KOPT-K1 (cell line): Measurements from ENCODE around the gene C1QTNF9B.
"Not testable (repeated sequence)": the region's sequence is repeated elsewhere in the genome, so short reads cannot be mapped to it uniquely, and the experiment has no call there.

Experiments
- H3K27ac ChIP-seq: fragments of 200-600 bp; sonication (generic); 2 replicates; pipeline ENCODE4 v1.5.1; 2016; ENCODE audit warnings: antibody characterized with exemption, mild to moderate bottlenecking, low read depth, low read length; ENCODE audit not compliant: poor library complexity, severe bottlenecking
- H3K36me3 ChIP-seq: fragments of 200-600 bp; sonication (generic); 2 replicates; pipeline ENCODE4 v1.5.1; 2017; ENCODE audit warnings: antibody characterized with exemption, mild to moderate bottlenecking, low read length, moderate library complexity; ENCODE audit not compliant: insufficient read depth
- H3K9me3 ChIP-seq: fragments of 200-600 bp; sonication (generic); 2 replicates; pipeline ENCODE4 v1.5.1; 2017; ENCODE audit warnings: antibody characterized with exemption, low read length, mild to moderate bottlenecking; ENCODE audit not compliant: insufficient read depth, poor library complexity, severe bottlenecking

C1QTNF9B gene

DNA sequence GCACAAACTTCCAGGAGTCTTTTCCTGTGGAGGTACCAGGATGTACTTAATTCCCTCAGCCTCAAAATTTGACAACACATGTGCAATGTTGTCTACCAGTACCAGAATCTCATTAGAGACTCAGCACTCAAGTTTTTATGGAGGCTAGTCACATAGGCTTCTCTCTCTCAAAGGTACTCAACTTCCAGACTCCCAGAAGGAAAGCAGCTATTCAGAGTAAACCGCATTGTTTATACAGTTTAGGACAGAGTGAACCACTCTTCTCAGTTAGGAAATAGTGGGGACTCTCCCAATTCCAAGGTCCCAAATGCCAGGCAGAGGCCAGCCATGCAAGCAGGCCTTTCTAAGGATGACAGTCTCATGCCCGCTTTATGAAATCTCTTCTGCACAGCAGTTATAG lies 8.5 kb upstream of the C1QTNF9B start:
- Histone ChIP-seq H3K9me3 (no peaks in the 10 kb centered on the region), H3K27ac (no peak overlapping the region), H3K36me3 (no peaks in the 10 kb centered on the region)

- Histone ChIP-seq H3K9me3 (no peaks in the 10 kb centered on the region), H3K36me3 (no peaks in the 10 kb centered on the region), H3K27ac (no peak overlapping the region)
Measured at GRCh38 chr13:23903906-23904280, 6.6 kb upstream of the C1QTNF9B start.

- Histone ChIP-seq H3K9me3 (no peaks in the 10 kb centered on the region), H3K27ac (no peak overlapping the region), H3K36me3 (no peaks in the 10 kb centered on the region)
Measured at GRCh38 chr13:23902975-23903905, 5.9 kb upstream of the C1QTNF9B start.

DNA sequence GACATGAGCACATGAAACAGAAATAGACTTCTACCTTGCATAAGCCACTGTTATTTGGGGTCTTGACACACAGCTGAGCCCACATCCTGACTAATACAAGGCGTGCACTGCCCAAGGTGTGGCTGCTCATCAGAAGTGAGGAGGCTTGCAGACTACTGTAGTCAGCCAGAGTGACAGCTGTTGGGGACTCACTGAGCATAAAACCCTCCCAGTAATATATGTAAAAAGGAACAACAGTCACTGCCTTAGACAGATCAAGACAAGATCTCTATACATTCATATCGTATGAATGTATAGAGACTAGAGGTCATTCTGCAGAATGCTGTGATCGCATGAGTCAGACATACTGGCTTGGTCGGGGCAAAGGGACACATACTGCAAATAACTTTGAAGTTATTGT lies 4.1 kb upstream of the C1QTNF9B start:
- Histone ChIP-seq H3K9me3 (no peaks in the 10 kb centered on the region), H3K36me3 (no peaks in the 10 kb centered on the region), H3K27ac (no peak overlapping the region)

DNA sequence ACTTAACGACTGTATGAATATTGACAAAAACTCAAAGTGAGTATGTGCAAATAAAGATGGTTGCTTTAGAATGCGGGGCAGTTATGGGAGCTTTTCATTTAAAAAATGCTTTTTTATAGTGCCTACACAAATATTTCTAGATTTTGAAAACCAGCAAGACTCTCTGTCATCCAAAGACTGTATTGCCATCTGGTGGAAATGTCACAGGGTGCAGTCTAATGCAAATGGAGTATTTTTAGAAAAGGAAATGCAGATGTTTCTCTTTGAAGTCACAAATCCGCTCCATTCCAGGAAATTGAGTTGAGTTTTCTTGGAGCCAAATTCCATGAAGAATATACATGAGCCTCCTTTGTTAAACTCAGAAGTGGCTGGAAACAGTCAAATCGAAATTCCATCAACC lies 2.3 kb upstream of the C1QTNF9B start:
- H3K9me3 ChIP-seq: no peaks in the 10 kb centered on the region
- no peak overlapping the region for H3K27ac ChIP-seq
- H3K36me3 ChIP-seq: no peaks in the 10 kb centered on the region

DNA sequence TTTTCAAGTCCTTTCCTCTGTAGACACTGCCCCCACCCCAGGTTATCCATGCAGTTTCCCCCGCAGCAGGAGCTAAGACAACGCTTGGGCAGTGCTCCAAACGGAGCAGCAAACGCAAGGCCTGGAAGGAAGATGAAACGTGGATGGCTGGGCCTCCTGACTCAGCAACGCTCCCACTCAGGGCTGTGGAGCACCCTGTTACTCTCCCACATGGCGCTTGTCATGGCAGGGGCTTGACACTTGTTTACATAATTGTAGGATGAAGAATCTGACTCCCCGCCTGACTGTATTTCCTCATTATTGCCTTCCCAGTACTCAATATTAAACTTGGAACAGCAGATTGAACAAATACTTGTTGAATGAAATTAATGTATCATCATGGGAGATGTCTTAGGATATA lies 799 bp upstream of the C1QTNF9B start:
- Histone ChIP-seq H3K27ac (no peak overlapping the region), H3K36me3 (no peaks in the 10 kb centered on the region), H3K9me3 (no peaks in the 10 kb centered on the region)

GRCh38 chr13:23894746-23895145 lies 2.6 kb downstream of the C1QTNF9B start:
- not testable (repeated sequence) for H3K36me3 ChIP-seq, H3K9me3 ChIP-seq, H3K27ac ChIP-seq

DNA sequence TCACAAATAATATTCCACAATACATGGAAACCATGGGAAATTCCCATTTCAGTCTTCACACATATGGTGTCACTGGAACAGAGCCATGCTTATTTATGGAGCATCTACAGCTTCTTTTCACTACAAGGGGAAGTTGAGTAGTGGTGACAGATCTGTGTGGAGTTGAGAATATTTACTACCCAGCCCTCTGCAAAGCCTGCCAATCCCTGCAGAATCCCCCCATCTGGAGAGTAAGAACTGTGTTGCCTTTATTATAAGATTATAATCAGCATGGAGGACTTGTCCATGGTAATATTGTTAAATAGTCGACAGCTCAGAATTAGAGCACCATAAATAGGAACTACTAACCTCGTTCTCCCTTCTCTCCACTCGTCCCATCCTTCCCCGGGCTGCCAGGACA lies 3.5 kb downstream of the C1QTNF9B start:
- not testable (repeated sequence) for H3K36me3 ChIP-seq

GRCh38 chr13:23889615-23890607 lies 7.4 kb downstream of the C1QTNF9B start:
- peaks cover 4% of the 10 kb centered on the region; the same call in 1 of the 2 replicates for H3K36me3 ChIP-seq
- H3K27ac ChIP-seq: no peak overlapping the region
- no peaks in the 10 kb centered on the region for H3K9me3 ChIP-seq

More for the DNA sequence above, 3.5 kb downstream of the C1QTNF9B start:
- H3K27ac ChIP-seq, H3K9me3 ChIP-seq: not testable (repeated sequence)

GRCh38 chr13:23888658-23889614 lies 8.4 kb downstream of the C1QTNF9B start, which contains the start of gene MIPEP:
MIPEP (minus strand) TSS chr13:23889400; CDS start chr13:23889320, 80 bp downstream.
- Histone ChIP-seq H3K36me3 (peaks cover 10% of the 10 kb centered on the region; the same call in 1 of the 2 replicates), H3K27ac (peak within 1 kb of the TSS; percentile 50)

DNA sequence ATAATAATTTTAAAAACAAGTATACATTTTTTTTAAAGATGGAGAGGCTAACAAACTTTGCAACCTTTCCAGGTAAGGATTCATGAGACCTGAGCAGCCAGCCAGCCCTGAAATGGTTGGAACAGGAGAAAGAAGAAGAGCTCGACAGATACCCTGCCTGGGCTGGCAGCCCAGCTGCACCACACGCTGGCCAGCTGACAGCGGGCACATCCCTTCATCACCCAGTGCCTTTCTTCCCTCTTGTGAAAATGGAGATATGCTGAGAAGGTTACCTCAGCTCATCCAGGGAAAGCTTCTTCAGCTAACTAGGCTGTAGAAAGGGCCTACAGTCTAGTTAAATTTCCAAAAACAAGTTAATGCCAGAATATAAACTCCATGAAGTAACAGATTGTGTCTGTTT lies 12.9 kb downstream of the C1QTNF9B start:
- peaks cover 15% of the 10 kb centered on the region; the same call in 1 of the 2 replicates for H3K36me3 ChIP-seq
- not testable (repeated sequence) for H3K27ac ChIP-seq, H3K9me3 ChIP-seq

More at GRCh38 chr13:23888658-23889614, 8.4 kb downstream of the C1QTNF9B start, which contains the start of gene MIPEP:
- H3K9me3 ChIP-seq: no peaks in the 10 kb centered on the region

GRCh38 chr13:23883255-23883654 lies 14.0 kb downstream of the C1QTNF9B start:
- Histone ChIP-seq H3K36me3 (peaks cover 20% of the 10 kb centered on the region), H3K27ac (no peak overlapping the region), H3K9me3 (no peaks in the 10 kb centered on the region)

DNA sequence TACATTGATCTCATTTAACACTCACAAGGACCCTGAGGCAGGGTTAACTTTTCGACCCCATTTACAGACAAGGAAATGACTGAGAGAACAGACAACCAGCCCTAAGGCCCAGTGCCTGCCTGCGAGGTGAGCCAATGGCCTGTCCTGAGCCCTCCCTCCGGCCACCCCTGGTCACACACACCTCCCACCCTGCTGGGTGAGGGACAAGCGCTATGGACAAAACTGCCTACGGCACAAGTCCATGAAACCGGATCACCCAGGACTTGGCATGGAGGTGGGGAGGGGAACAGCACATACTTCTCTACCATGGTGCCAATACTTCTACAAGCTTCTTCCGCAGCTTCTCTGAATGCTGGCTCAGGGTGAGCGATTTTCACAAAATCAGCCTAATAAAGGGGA lies 15.9 kb downstream of the C1QTNF9B start:
- H3K36me3 ChIP-seq: peaks cover 20% of the 10 kb centered on the region
- H3K9me3 ChIP-seq, H3K27ac ChIP-seq: not testable (repeated sequence)
